Keratinocyte (primary cell): ENCODE results near the gene DLEC1.

Experiments
- CTCF ChIP-seq, 3 experiments: IDR thresholded peaks in 1 of 3; conservative IDR thresholded peaks in 1 of 3; optimal IDR thresholded peaks in 1 of 3; 2 replicates in 2 of 3; 3 replicates in 1 of 3; pipeline versions ENCODE3 to v1.5.1; 2011; ENCODE audit warnings: low read length in 3 of 3, mild to moderate bottlenecking in 3 of 3, moderate library complexity in 2 of 3, control low read depth in 1 of 3, inconsistent platforms in 1 of 3; ENCODE audit not compliant: insufficient read depth in 2 of 3; ENCODE audit errors: extremely low read depth in 1 of 3
- EZH2 ChIP-seq: IDR thresholded peaks from one replicate; pipeline ENCODE4 v1.6.1; 2012; ENCODE audit warnings: inconsistent platforms, mild to moderate bottlenecking, low read length, moderate library complexity

GRCh38 chr3:38000242-38000916 is 38.6 kb upstream of the DLEC1 start:
- no peak for TF ChIP-seq CTCF (optimal IDR thresholded peaks at IDR 0.05 in 1 of 3, IDR thresholded peaks at IDR 0.05 in 1 of 3, conservative IDR thresholded peaks at IDR 0.05 in 1 of 3; ENCODE audit: extremely low read depth in 1 of 3, insufficient read depth in 2 of 3, low read length in 3 of 3)
- TF ChIP-seq EZH2 = no peak
